GM21576 (cell line): Measurements from ENCODE around the gene GTSE1.
A peak's percentile ranks its signal among the peaks of the same experiment; 100 is the strongest.
"Not testable (repeated sequence)": the region's sequence is repeated elsewhere in the genome, so short reads cannot be mapped to it uniquely, and the experiment has no call there.

Experiments
- ATAC-seq: cut with Tn5 transposase; IDR thresholded peaks from one replicate; pipeline ENCODE4 v1.9.1; 2021; ENCODE audit warnings: mild to moderate bottlenecking, moderate library complexity; ENCODE audit not compliant: unreplicated experiment

GTSE1 gene

DNA sequence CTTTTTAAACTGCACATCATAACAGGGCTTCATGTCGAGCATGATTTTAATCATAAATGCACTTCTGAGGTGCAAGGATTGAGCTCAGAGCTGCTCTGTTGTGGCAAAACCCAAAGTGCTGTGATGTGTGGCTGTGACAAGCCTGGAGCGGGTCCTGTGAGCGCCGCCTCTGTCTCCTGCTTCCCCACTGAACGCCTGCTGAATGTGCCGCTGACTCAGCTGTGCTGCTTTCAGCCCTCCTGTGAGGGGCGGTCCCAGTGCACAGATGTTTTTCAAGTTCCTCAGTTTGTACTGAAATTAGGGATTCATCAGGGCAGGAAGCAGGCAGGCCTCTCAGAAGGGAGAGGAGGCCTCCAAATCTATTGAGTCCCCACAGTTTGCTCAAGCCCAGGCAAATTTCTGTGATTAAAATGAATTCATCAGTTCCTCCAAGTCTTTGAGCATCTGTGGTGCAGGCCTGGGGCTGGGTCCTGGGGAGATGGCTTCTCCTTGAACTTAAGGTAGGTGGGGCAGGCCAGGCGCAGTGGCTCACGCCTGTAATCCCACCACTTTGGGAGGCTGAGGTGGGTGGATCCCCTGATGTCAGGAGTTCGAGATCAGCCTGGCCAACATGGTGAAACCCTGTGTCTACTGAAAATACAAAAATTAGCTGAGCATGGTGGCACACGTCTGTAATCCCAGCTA lies 3.0 kb upstream of the GTSE1 start:
- no peak for ATAC-seq

- ATAC-seq, result no peak
Observed at GRCh38 chr22:46294784-46295183, 1.9 kb upstream of the GTSE1 start.

DNA sequence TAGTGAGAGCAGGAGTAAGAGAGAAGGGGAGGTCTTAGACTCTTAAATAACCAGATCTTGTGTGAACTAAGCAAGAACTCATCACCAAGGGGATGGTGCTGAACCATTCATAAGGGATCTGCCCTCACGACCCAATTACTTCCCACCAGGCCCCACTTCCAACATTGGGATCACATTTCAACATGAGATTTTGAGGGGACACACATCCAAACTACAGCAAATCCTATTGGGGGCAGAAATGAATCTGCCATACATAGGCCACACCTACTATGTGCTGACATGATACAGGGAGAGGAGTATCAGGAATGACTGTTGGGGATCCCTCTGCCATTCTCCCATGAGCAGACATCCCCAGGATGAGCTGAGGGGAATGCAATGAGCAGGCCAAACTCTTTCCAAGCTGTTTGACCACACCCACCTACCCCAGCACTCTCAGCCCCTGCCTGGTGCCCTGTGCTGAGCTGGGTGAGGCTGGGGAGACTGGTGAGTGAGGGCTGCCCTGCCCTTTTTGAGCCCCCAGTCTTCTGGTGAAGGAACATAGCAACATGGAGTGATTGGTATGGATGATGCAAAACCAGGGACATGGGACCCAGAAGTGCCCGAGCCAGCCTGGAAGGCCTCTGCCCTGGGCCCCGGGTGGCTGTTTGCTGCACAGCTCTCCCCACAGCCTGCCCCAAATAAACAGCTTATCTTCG lies 1.2 kb upstream of the GTSE1 start:
- ATAC-seq, result no peak

GRCh38 chr22:46297151-46297812 lies 612 bp downstream of the GTSE1 start:
- peak; percentile 5 for ATAC-seq

DNA sequence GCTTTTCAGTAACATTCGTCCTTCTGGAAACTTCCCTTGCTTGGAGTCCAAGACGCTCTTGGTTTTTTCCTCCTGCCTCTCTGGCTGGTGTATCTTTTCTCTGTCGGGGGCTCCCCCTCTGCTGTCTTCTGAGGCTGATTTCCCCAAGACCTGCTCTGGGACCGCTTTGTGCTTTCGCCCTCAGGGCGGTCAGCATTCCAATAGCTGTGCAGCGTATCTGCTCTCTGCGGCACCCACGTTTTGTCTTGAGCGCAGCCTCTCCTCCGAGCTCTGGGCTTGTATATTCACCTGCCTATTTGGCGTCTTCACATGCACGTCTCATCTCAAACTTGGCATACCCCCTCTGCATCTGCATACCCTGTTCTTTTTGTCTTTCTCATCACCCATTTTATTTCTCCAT lies 2.4 kb downstream of the GTSE1 start:
- ATAC-seq, result no peak

GRCh38 chr22:46300491-46300890 lies 3.8 kb downstream of the GTSE1 start:
- no peak for ATAC-seq

GRCh38 chr22:46303347-46303965 lies 6.8 kb downstream of the GTSE1 start:
- ATAC-seq, result no peak

GRCh38 chr22:46308283-46308988 lies 11.8 kb downstream of the GTSE1 start:
- ATAC-seq, result no peak

- ATAC-seq, result no peak
Observed at GRCh38 chr22:46309526-46310085, 12.9 kb downstream of the GTSE1 start.

- ATAC-seq, result no peak
Observed at GRCh38 chr22:46312056-46312455, 15.4 kb downstream of the GTSE1 start.

GRCh38 chr22:46312848-46313247 lies 16.2 kb downstream of the GTSE1 start:
- ATAC-seq, result not testable (repeated sequence)

DNA sequence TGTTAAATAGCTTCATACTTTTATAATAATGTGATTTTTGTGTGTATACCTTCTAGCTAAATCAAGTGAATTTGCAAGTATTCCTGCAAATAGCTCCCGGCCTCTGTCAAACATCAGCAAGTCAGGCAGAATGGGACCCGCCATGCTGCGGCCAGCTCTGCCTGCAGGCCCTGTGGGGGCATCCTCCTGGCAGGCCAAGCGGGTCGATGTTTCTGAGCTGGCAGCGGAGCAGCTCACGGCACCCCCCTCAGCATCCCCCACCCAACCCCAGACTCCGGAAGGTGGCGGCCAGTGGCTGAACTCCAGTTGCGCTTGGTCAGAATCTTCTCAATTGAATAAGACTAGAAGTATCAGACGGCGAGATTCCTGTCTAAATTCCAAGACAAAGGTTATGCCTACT lies 19.3 kb downstream of the GTSE1 start:
- no peak for ATAC-seq

- ATAC-seq, result no peak
Observed at GRCh38 chr22:46317646-46318045, 21.0 kb downstream of the GTSE1 start.

DNA sequence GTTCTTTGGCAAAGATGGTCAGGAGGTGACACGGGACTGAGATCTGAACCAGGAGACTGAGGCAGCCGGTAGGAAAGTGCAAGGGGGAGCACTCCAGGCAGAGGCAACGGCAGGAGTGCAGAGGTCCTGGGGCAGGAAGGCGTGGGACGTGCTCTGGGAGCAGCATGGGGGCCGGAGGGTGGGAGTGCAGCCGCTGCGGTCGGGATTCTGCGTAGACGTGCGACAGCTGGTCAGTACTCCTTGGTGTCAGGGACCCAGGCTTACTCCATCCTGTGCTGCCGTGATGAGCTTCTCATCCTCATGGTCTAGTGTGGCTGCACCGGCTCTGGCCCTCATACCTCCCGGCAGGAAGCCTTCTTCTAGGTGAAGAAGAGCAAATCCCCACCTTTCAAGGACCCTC lies 21.9 kb downstream of the GTSE1 start:
- no peak for ATAC-seq

- no peak for ATAC-seq
Observed at GRCh38 chr22:46319319-46319718, 22.6 kb downstream of the GTSE1 start.

DNA sequence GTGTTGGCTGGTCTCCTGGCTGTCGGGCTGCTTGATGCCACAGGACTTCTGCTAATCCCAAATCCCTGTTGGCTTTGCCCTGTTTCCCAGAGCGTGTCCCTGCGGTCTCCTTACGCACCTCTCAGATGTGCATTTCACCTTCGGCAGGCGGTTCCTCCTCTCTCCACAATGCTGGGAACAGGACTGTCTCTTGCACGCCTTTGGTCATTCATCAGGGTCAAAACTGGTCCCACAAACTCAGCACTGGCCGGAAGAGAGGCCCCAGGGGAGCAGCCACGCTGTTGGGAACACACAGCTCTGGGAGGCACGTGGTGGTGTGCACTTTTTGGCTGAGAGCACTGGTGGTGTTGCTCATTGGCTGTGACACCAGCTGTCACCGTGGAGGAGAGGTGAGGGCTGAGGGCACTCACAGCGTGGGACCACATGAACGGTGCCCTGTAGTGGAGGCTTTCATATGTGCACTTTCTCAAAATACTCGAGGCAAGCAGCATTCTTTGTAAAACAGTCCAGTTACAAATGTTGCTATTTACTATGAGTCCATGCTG lies 23.6 kb downstream of the GTSE1 start:
- ATAC-seq, result no peak

DNA sequence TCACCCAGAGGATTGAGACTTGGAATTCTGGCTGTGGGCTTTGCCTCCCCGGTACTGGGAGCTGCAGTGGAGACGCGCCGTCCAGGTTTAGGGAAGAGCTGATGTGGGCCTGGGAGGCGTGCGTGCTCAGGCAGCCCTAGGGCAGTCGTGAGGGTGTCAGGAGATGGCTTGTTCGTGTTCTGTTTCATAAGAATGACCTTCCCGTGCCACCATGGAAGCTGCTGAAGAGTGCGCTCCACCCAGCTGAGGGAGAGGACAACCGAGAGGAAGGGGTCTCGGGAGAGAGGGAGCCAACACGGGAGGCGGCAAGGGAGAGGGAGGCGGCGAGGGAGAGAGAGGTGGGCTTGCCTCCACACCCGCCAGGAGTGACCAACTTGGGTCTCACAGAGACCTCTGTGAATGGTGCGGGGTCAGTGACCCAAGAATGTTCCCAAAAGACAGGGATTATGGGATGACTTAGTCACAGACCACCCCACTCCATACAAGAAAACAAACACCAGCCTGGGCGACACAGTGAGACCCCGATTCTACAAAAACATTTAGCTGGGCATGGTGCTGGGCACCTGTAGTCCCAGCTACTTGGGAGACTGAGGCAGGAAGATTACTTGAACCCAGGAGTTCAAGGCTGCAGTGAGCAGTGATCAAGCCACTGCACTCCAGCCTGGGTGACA lies 24.2 kb downstream of the GTSE1 start:
- ATAC-seq, result no peak

DNA sequence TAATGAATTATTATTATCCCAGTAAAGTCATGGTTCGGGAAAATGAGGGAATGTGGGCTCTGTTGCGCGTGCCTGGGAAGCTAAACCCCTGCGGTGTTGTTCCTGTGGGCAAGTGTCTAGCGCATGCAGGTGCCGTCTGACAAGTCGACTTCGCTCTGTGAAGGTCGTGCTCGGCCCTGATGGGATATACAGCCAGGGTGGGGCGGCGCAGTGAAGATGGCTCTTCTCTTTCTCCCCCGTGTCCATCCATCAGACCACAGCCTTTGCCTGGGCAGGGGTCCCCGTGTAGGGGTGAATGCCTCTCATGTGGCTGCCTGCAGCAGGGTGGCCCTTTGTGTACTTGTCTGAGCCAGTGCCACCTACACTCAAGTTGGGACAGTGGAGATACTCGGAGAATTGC lies 26.0 kb downstream of the GTSE1 start:
- no peak for ATAC-seq

GRCh38 chr22:46323162-46323561 lies 26.5 kb downstream of the GTSE1 start:
- ATAC-seq, result no peak
